ENCODE results near the gene RHOC. TPM values are rescaled to one million over a fixed set of nuclear protein-coding genes. Genes with fewer than 3 reads are reported as not detected.

RHOC gene
- total RNA-seq, 1 experiment from 2014 or later = 197 TPM

DNA sequence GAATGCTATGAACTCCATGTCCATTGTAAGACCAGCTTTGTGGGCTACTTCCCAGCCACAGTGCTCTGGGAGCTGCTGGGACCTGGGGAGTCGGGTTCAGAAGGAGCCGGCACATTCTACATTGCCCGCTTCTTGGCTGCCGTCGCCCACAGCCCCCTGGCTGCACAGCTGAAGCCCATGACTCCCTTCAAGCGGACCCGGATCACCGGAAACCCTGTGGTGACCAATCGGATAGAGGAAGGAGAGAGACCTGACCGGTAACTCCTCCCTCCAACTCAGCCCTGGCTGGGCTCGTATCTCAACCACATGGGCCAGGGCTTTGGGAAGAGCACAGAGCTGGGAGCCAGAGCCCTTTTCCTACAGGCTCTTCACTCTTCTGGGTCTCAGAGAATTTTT, 17.1 kb downstream of the RHOC start:
- ATAC-seq (no peak; the same call in 1 of the 2 replicates), DNase-seq (ENCODE audit: low read depth, low spot score) (no peak)
- POLR2A ChIA-PET = no interaction called here
- CTCF ChIA-PET = no interaction called here
- Histone ChIP-seq H3K27ac (ENCODE audit: low read length) (no peak overlapping the region), H3K4me1 (ENCODE audit: control insufficient read depth, insufficient read depth, low read length) (no peaks in the 10 kb centered on the region), H3K9me3 (ENCODE audit: control insufficient read depth, insufficient read depth, low read depth, low read length) (no peaks in the 10 kb centered on the region), H3K27me3 (ENCODE audit: control insufficient read depth, insufficient read depth, low read length) (no peaks in the 10 kb centered on the region), H3K4me3 (ENCODE audit: low read depth in 2 of 2, low read length in 2 of 2) (no peak overlapping the region), H3K36me3 (ENCODE audit: control insufficient read depth, insufficient read depth, low read length) (no peaks in the 10 kb centered on the region; the same call in none of the 2 replicates)
- intact Hi-C loops (cut with micrococcal nuclease; ENCODE audit: unreplicated experiment) = no loop called here
- no peak for TF ChIP-seq SIN3A (IDR thresholded peaks at IDR 0.05; ENCODE audit: borderline replicate concordance, insufficient read depth, low read depth, low read length)
- no peak for TF ChIP-seq TCF7L2 (IDR thresholded peaks at IDR 0.05; ENCODE audit: low read depth, low read length)
- TF ChIP-seq, protein P1, sequence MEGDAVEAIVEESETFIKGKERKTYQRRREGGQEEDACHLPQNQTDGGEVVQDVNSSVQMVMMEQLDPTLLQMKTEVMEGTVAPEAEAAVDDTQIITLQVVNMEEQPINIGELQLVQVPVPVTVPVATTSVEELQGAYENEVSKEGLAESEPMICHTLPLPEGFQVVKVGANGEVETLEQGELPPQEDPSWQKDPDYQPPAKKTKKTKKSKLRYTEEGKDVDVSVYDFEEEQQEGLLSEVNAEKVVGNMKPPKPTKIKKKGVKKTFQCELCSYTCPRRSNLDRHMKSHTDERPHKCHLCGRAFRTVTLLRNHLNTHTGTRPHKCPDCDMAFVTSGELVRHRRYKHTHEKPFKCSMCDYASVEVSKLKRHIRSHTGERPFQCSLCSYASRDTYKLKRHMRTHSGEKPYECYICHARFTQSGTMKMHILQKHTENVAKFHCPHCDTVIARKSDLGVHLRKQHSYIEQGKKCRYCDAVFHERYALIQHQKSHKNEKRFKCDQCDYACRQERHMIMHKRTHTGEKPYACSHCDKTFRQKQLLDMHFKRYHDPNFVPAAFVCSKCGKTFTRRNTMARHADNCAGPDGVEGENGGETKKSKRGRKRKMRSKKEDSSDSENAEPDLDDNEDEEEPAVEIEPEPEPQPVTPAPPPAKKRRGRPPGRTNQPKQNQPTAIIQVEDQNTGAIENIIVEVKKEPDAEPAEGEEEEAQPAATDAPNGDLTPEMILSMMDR (IDR thresholded peaks at IDR 0.05) = no peak
- no peak for TF ChIP-seq REST (IDR thresholded peaks at IDR 0.05; ENCODE audit: insufficient read depth in 1 of 2, low read depth in 2 of 2, low read length in 1 of 2)
- in situ Hi-C loops (cut with HindIII; ENCODE audit: low pct_unique_long_range_greater_than_20kb, low sequenced_read_pairs) = no loop called here
- no TSS peak for BruUV-seq (replicated peaks)

DNA sequence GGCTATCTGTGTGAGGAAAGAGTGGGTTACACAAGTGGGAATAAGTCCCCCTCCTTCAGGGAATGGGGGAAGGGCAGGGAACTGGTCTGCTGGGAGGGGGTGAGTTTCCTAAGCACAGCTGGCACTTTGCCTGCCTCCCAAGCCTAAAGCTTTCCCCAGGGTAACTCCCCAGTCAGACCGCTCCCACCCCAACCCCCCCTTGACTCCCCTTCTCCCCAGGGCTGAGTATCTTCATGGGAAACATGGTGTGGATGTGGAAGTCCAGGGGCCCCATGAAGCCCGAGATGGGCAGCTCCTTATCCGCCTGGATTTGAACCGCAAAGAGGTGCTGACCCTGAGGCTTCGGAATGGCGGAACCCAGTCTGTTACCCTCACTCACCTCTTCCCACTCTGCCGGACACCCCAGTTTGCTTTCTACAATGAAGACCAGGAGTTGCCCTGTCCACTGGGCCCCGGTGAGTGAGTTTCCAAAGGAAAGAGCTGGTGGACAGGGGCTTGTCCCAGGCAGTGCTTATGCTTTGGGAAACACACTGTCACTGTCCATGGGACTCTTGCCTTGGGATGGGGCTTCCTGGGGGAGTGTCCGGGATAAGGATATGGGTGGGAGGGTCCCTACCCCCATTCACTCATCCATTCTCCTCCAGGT, 17.6 kb downstream of the RHOC start:
- Histone ChIP-seq H3K27me3 (ENCODE audit: control insufficient read depth, insufficient read depth, low read length) (no peaks in the 10 kb centered on the region), H3K36me3 (ENCODE audit: control insufficient read depth, insufficient read depth, low read length) (no peaks in the 10 kb centered on the region; the same call in none of the 2 replicates), H3K27ac (ENCODE audit: low read length) (no peak overlapping the region), H3K9me3 (ENCODE audit: control insufficient read depth, insufficient read depth, low read depth, low read length) (no peaks in the 10 kb centered on the region), H3K4me1 (ENCODE audit: control insufficient read depth, insufficient read depth, low read length) (no peaks in the 10 kb centered on the region), H3K4me3 (ENCODE audit: low read depth in 2 of 2, low read length in 2 of 2) (no peak overlapping the region)
- DNase-seq (ENCODE audit: low read depth, low spot score) (no peak), ATAC-seq (no peak)
- intact Hi-C loops (cut with micrococcal nuclease; ENCODE audit: unreplicated experiment) (no loop called here), in situ Hi-C loops (cut with HindIII; ENCODE audit: low pct_unique_long_range_greater_than_20kb, low sequenced_read_pairs) (no loop called here)
- ChIA-PET CTCF (no interaction called here), POLR2A (no interaction called here)
- TF ChIP-seq REST (IDR thresholded peaks at IDR 0.05; ENCODE audit: insufficient read depth in 1 of 2, low read depth in 2 of 2, low read length in 1 of 2) = no peak
- no TSS peak for BruUV-seq (replicated peaks)

Data from Panc1 (cell line).